Smooth muscle cell of the brain vasculature (primary cell): Measurements from ENCODE around the gene TICAM2.

ENCODE experiments used
- DNase-seq: peaks from one replicate; pipeline ENCODE4 v3.0.0-alpha.2; 2012; ENCODE audit warnings: low read depth, low spot score

TICAM2 gene

DNA sequence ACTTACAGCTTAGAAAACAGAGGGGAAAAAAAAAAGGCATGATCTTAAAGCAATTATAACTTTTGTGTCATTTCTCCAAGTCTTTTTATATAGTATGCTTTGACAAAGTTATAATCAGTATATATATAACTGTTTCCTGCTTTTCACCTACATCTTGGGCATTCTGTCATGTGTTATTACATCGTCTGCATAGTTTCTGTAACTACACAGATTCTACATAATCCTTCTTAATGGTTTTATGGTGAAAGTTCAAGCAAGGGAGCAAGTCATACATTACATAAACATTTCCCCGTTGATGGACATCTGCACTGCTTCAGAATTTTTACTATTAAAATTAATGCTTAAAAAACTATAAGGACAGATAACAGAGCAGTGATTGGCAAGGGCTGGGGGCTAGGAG, 69.8 kb downstream of the TICAM2 start:
- DNase-seq: no peak

DNA sequence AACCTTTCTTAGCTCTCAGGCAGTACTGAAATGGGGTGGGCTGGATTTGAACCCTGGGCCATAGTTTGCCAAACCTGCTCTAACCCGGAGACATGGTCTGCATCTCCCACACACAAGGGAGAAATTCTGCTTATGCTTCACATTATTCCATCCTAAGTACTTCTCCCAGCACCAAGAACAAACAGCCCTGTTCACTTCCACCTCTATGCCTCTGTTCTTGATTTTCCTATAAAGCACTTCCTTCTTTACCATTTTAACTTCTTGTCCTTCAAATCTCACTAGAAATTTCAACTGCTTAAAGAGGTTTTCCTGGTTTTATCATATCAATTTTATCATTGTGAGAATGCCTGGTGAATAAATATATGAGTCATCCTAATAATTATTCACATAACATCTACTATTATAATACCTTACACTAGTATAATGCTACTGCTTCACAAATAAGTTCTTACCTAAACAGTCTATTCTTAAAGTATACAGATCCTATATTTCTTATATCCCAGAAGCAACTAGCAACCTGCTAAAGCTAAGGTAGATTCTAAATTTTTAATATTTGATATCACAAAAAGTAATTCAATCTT, 70.4 kb downstream of the TICAM2 start:
- no peak for DNase-seq

DNA sequence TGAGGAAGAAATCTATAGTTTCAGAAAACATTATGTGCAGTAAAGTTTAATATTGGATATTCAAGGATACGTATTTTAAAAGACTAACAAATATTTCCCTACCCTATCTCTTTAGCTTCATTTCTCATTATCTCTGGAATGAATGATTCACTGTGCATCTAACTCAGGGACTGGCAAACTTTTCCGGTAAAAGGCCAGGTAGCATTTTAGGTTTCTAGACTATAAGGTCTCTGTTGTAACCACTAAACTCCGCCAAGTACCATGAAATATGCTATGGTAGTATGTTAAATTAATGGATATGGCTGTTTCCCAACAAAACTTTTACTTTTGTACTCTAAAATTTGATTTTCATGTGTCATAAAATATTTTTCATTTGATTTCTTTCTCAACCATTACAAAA, 70.9 kb downstream of the TICAM2 start:
- no peak for DNase-seq

DNA sequence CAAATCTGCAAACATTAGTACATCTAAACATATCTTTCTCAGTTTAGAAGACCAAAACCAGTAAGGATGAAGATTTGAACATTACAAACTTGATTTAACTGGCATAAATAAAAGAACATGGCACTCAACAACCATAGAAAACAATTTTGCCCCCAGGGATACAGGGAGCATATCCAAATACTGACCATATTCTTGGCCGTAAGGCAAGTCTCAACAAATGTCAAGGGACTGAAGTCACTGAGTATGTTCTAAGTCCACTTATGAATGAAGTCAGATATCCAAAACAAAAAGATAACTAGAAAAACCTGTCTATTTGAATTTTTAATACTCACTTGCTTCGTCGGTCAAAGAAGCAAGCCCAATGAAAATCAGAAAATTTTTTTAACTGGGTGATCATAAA, 71.9 kb downstream of the TICAM2 start:
- no peak for DNase-seq
